Fibroblast of lung (primary cell): ENCODE results near the gene ZFPM1. TPM values are rescaled to one million over a fixed set of nuclear protein-coding genes. Genes with fewer than 3 reads are reported as not detected.

Source experiments
- DNase-seq, 2 donors: peaks; one replicate each; pipeline versions ENCODE4 v3.0.0 to v3.0.0-alpha.2; 2010; ENCODE audit warnings: low read depth in 2 of 2
- H2AFZ ChIP-seq: 2 replicates; pipeline ENCODE4 v1.5.1; 2012; ENCODE audit warnings: low read length, control low read depth, inconsistent platforms
- H3K27ac ChIP-seq: 2 replicates; pipeline ENCODE4 v1.5.1; 2011; ENCODE audit warnings: low read length, control low read depth; ENCODE audit not compliant: insufficient read depth
- H3K27me3 ChIP-seq: 2 replicates; pipeline ENCODE4 v1.5.1; 2011; ENCODE audit warnings: mild to moderate bottlenecking, low read length; ENCODE audit not compliant: control insufficient read depth, insufficient read depth
- H3K36me3 ChIP-seq: 2 replicates; pipeline ENCODE4 v1.5.1; 2011; ENCODE audit warnings: low read length; ENCODE audit not compliant: control insufficient read depth, insufficient read depth
- H3K4me1 ChIP-seq: 2 replicates; pipeline ENCODE4 v1.5.1; 2011; ENCODE audit warnings: low read length; ENCODE audit not compliant: control insufficient read depth, insufficient read depth; ENCODE audit errors: extremely low read depth
- H3K4me2 ChIP-seq: 2 replicates; pipeline ENCODE4 v1.5.1; 2011; ENCODE audit warnings: low read length, control low read depth; ENCODE audit not compliant: insufficient read depth; ENCODE audit errors: extremely low read depth
- H3K4me3 ChIP-seq, 4 experiments: fragments of 200-600 bp in 1 of 4; sonication (generic) in 1 of 4; replicated peaks in 1 of 4; 2 replicates each; pipeline ENCODE4 v1.5.1; 2011 to 2016; ENCODE audit warnings: low read length in 4 of 4, low read depth in 3 of 4, mild to moderate bottlenecking in 3 of 4, control low read depth in 2 of 4, inconsistent platforms in 1 of 4, mixed read lengths in 1 of 4; ENCODE audit not compliant: insufficient read depth in 1 of 4; ENCODE audit errors: control extremely low read depth in 1 of 4
- H3K79me2 ChIP-seq: 2 replicates; pipeline ENCODE4 v1.5.1; 2012; ENCODE audit warnings: mild to moderate bottlenecking, low read length, inconsistent platforms; ENCODE audit not compliant: control insufficient read depth, insufficient read depth
- H3K9ac ChIP-seq: 2 replicates; pipeline ENCODE4 v1.5.1; 2011; ENCODE audit warnings: mild to moderate bottlenecking, low read length, control low read depth; ENCODE audit not compliant: insufficient read depth
- H3K9me3 ChIP-seq: 2 replicates; pipeline ENCODE4 v1.5.1; 2012; ENCODE audit warnings: low read depth, low read length; ENCODE audit not compliant: control insufficient read depth, insufficient read depth
- H4K20me1 ChIP-seq: 2 replicates; pipeline ENCODE4 v1.5.1; 2011; ENCODE audit warnings: low read length; ENCODE audit not compliant: control insufficient read depth, insufficient read depth; ENCODE audit errors: extremely low read depth
- CTCF ChIP-seq, 2 donors: IDR thresholded peaks in 1 of 2; conservative IDR thresholded peaks in 1 of 2; 1 replicate in 1 of 2; 2 replicates in 1 of 2; pipeline ENCODE4 v1.5.1; 2011 to 2012; ENCODE audit warnings: low read length in 2 of 2, control low read depth in 1 of 2, inconsistent platforms in 1 of 2, low read depth in 1 of 2, mild to moderate bottlenecking in 1 of 2
- EZH2 ChIP-seq: IDR thresholded peaks from 2 replicates; pipeline ENCODE4 v1.5.1; 2012; ENCODE audit warnings: low read length, control low read depth, mild to moderate bottlenecking; ENCODE audit errors: missing control alignments
- polyA plus RNA-seq, 2 donors: library from polyadenylated mRNA; depleted of rRNA in 1 of 2; stranded (reverse) in 1 of 2; unstranded in 1 of 2; fragments of >200 nt; gene quantifications; 2 replicates each; pipeline ENCODE4 v1.2.1, GENCODE V29; 2011 to 2012; ENCODE audit warnings: missing spikeins in 1 of 2
- total RNA-seq: library from RNA; depleted of rRNA; stranded (reverse); fragments of >200 nt; gene quantifications from 2 replicates; pipeline ENCODE4 v1.2.1, GENCODE V29; 2014

The ZFPM1 gene
- total and polyA plus RNA-seq, 2 donors (not counting 1 experiment from before 2014, with no cell fraction given), result 0.27 to 1.7 TPM

- no peak for DNase-seq
- Histone ChIP-seq H4K20me1 (no peaks in the 10 kb centered on the region), H3K9me3 (no peaks in the 10 kb centered on the region), H3K36me3 (no peaks in the 10 kb centered on the region), H3K79me2 (no peaks in the 10 kb centered on the region), H3K27ac (no peak overlapping the region), H3K4me3 (no peak overlapping the region), H3K27me3 (no peaks in the 10 kb centered on the region), H3K4me2 (no peak overlapping the region), H2AFZ (no peak overlapping the region), H3K4me1 (no peaks in the 10 kb centered on the region), H3K9ac (no peak overlapping the region)
- TF ChIP-seq CTCF (conservative IDR thresholded peaks at IDR 0.05 in 1 of 2, IDR thresholded peaks at IDR 0.05 in 1 of 2; ENCODE audit: low read depth in 1 of 2, low read length in 2 of 2) (no peak), EZH2 (no peak)
Observed at GRCh38 chr16:88511906-88512305, 58.8 kb downstream of the ZFPM1 start.

GRCh38 chr16:88512728-88513696 lies 59.9 kb downstream of the ZFPM1 start:
- no peak for DNase-seq
- Histone ChIP-seq H3K4me3 (no peak overlapping the region), H3K4me1 (no peaks in the 10 kb centered on the region), H3K27me3 (no peaks in the 10 kb centered on the region), H3K4me2 (no peak overlapping the region), H3K36me3 (no peaks in the 10 kb centered on the region), H3K79me2 (no peaks in the 10 kb centered on the region), H2AFZ (no peak overlapping the region), H4K20me1 (no peaks in the 10 kb centered on the region), H3K9ac (no peak overlapping the region), H3K27ac (no peak overlapping the region), H3K9me3 (no peaks in the 10 kb centered on the region)
- no peak for TF ChIP-seq CTCF (conservative IDR thresholded peaks at IDR 0.05 in 1 of 2, IDR thresholded peaks at IDR 0.05 in 1 of 2; ENCODE audit: low read depth in 1 of 2, low read length in 2 of 2)
- TF ChIP-seq EZH2, result no peak

- H3K27ac ChIP-seq, result no peak overlapping the region
- no peak for TF ChIP-seq EZH2
- TF ChIP-seq CTCF (conservative IDR thresholded peaks at IDR 0.05 in 1 of 2, IDR thresholded peaks at IDR 0.05 in 1 of 2; ENCODE audit: low read depth in 1 of 2, low read length in 2 of 2), result no peak
- no peak overlapping the region for H3K4me3 ChIP-seq
- no peaks in the 10 kb centered on the region for H4K20me1 ChIP-seq
- H3K27me3 ChIP-seq, result no peaks in the 10 kb centered on the region
- H3K9ac ChIP-seq, result no peak overlapping the region
- no peak overlapping the region for H2AFZ ChIP-seq
- H3K79me2 ChIP-seq, result no peaks in the 10 kb centered on the region
- H3K36me3 ChIP-seq, result no peaks in the 10 kb centered on the region
- no peak for DNase-seq
- no peak overlapping the region for H3K4me2 ChIP-seq
- H3K4me1 ChIP-seq, result no peaks in the 10 kb centered on the region
- H3K9me3 ChIP-seq, result no peaks in the 10 kb centered on the region
Observed at GRCh38 chr16:88514070-88514469, 61.0 kb downstream of the ZFPM1 start.
